GM20000 (cell line): ENCODE results near the gene RAG2.

ENCODE experiments used
- DNase-seq: peaks from one replicate; pipeline ENCODE4 v3.0.0; 2012; ENCODE audit warnings: low spot score
- TF ChIP-seq, protein P1 (sequence below): IDR thresholded peaks from 2 replicates; pipeline ENCODE4 v1.5.1; 2012; ENCODE audit warnings: mild to moderate bottlenecking, control low read depth; ENCODE audit errors: extremely low read depth, missing control alignments

RAG2 gene

GRCh38 chr11:36581536-36581935 is 16.5 kb downstream of the RAG2 start:
- no peak for DNase-seq
- TF ChIP-seq, protein P1, sequence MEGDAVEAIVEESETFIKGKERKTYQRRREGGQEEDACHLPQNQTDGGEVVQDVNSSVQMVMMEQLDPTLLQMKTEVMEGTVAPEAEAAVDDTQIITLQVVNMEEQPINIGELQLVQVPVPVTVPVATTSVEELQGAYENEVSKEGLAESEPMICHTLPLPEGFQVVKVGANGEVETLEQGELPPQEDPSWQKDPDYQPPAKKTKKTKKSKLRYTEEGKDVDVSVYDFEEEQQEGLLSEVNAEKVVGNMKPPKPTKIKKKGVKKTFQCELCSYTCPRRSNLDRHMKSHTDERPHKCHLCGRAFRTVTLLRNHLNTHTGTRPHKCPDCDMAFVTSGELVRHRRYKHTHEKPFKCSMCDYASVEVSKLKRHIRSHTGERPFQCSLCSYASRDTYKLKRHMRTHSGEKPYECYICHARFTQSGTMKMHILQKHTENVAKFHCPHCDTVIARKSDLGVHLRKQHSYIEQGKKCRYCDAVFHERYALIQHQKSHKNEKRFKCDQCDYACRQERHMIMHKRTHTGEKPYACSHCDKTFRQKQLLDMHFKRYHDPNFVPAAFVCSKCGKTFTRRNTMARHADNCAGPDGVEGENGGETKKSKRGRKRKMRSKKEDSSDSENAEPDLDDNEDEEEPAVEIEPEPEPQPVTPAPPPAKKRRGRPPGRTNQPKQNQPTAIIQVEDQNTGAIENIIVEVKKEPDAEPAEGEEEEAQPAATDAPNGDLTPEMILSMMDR: no peak

- TF ChIP-seq, protein P1: no peak
- DNase-seq: no peak
These were observed 19.6 kb downstream of the RAG2 start for GRCh38 chr11:36578458-36578857.

GRCh38 chr11:36577859-36578258 is 20.2 kb downstream of the RAG2 start:
- DNase-seq: no peak
- TF ChIP-seq, protein P1: no peak

DNA sequence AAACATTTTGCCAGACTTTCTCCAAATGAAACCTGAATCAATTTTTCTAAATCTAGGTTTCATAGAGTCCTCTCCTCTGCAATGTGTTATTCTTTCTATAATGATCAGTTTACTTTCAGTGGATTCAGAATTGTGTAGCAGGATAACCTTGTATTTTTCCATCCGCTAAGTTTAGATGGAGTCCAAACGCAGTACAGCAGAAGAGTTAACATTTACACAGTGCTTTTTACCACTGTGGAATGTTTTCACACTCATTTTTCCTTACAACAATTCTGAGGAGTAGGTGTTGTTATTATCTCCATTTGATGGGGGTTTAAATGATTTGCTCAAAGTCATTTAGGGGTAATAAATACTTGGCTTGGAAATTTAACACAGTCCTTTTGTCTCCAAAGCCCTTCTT is 20.7 kb downstream of the RAG2 start:
- no peak for DNase-seq
- TF ChIP-seq, protein P1: no peak

GRCh38 chr11:36574486-36574885 is 23.6 kb downstream of the RAG2 start:
- TF ChIP-seq, protein P1: no peak

GRCh38 chr11:36569095-36569494 is 28.9 kb downstream of the RAG2 start:
- no peak for DNase-seq
- TF ChIP-seq, protein P1: no peak

More at GRCh38 chr11:36574486-36574885, 23.6 kb downstream of the RAG2 start:
- DNase-seq: no peak

DNA sequence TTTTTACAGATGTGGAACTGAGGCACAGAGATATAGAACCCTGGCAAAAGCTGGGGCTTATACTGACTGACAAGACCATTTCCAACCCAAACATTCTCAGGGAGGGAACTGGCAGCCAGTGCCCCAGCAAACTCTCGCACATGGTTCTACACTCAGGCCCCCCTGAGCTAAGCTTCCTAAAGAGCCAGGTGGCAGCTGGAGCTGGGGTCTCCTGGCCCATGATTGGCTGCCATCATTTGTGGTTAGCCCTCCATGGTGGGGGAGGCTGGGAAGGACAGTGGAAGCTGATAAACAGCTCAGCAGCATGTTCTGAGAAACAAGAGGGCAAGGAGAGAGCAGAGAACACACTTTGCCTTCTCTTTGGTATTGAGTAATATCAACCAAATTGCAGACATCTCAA is 30.3 kb downstream of the RAG2 start, which contains the start of gene RAG1:
RAG1 (plus strand) TSS at position 314 of the 400 bp plus-strand sequence. CDS start 5,298 bp downstream, outside the sequence.
- TF ChIP-seq, protein P1: no peak
- DNase-seq: no peak
